AG10803 (cell line): ENCODE data around the gene XIRP2.

Experiments used
- DNase-seq: peaks from one replicate; pipeline ENCODE4 v3.0.0; 2010; ENCODE audit warnings: low read depth
- H3K4me3 ChIP-seq: 2 replicates; pipeline ENCODE4 v1.5.1; 2011; ENCODE audit warnings: mild to moderate bottlenecking, low read length, control low read depth
- TF ChIP-seq, protein P1 (sequence below): conservative IDR thresholded peaks from 2 replicates; pipeline ENCODE4 v1.5.1; 2011; ENCODE audit warnings: mild to moderate bottlenecking, low read length, control low read depth, inconsistent platforms

The XIRP2 gene

DNA sequence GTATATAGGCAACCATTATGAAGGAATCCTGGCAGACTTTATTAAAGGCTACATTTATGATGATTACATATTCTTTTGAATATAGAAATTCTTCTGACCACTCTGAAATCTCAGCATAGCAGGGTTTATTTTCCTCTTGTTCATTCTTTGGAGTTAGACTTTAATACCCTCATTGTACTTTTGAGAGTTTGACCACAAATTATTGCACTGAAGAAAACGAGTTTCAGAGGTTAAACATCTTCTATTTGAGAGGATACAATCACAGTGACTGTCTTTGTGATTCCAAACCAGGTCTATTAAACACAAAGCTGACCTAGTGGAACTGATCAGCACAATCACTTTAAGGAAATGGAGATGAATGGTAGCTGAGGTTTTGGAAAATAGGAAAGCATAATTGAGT is 71.3 kb downstream of the XIRP2 start:
- TF ChIP-seq, protein P1, sequence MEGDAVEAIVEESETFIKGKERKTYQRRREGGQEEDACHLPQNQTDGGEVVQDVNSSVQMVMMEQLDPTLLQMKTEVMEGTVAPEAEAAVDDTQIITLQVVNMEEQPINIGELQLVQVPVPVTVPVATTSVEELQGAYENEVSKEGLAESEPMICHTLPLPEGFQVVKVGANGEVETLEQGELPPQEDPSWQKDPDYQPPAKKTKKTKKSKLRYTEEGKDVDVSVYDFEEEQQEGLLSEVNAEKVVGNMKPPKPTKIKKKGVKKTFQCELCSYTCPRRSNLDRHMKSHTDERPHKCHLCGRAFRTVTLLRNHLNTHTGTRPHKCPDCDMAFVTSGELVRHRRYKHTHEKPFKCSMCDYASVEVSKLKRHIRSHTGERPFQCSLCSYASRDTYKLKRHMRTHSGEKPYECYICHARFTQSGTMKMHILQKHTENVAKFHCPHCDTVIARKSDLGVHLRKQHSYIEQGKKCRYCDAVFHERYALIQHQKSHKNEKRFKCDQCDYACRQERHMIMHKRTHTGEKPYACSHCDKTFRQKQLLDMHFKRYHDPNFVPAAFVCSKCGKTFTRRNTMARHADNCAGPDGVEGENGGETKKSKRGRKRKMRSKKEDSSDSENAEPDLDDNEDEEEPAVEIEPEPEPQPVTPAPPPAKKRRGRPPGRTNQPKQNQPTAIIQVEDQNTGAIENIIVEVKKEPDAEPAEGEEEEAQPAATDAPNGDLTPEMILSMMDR = no peak
- no peak for DNase-seq
- H3K4me3 ChIP-seq = no peak overlapping the region

DNA sequence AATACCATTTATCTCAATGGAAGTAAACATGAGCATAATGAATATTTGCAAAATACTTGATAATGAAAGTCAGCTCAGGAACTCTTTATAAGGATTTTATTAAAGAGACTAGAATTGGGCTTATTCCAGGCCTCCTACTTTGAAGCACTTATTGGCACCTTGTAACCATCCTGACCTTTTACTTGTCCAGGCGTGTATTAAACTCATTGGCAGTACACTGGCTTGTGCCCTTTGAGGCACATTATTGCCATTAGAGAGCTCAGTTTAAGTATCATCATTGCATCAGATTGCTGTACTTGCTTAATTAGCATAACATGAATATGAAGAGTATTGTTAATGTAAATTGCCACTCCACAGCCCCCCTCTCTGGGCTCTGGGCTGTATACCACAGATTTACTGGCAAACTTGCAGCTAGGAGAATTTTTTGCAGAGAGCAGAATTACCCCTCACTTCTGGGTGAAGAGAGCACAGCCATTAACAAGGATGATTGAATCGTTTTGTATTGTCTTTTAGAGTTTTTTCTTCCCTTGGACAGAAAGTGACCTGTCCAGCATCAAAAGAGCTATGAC is 72.5 kb downstream of the XIRP2 start:
- H3K4me3 ChIP-seq = no peak overlapping the region
- TF ChIP-seq, protein P1 = no peak
- no peak for DNase-seq

DNA sequence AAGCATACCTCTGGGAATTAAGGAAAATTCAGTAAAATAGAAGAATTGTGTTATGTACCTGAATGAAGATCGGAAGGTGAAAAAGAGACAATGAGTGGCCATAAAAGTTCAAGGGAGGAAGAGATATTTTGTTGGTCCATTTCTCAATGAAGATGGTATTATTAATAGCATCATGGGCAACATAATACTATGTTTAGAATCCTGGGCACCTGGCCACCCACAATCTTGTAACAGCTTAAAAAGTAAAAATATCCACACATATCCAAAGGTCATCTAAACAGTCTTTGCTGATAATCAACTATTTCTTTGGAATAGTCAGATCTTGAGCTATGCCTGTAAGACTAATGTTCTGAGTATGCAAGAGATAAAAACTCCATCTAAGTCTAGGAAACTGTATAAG is 73.7 kb downstream of the XIRP2 start:
- DNase-seq = no peak
- TF ChIP-seq, protein P1 = no peak
- H3K4me3 ChIP-seq = no peak overlapping the region

DNA sequence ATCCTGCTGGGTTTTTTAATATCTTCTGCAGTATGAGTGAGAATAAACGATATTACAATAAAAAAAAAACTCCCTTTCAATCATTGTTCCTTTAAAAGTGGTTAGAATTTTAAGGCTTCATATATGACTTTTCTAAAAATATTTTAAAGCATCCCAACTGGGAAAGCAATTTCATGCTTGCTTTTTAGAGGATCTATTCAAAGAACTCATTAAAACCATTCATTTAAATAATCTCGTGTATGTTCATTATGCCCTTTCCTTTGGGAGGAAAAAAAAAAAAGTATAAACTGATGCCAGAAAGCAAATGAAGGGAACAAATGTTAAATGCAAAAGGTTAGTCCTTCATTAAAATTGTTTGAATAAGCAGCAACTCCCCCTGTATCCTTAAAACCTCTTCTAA is 81.2 kb downstream of the XIRP2 start:
- TF ChIP-seq, protein P1 = no peak
- H3K4me3 ChIP-seq = no peak overlapping the region
- DNase-seq = no peak

DNA sequence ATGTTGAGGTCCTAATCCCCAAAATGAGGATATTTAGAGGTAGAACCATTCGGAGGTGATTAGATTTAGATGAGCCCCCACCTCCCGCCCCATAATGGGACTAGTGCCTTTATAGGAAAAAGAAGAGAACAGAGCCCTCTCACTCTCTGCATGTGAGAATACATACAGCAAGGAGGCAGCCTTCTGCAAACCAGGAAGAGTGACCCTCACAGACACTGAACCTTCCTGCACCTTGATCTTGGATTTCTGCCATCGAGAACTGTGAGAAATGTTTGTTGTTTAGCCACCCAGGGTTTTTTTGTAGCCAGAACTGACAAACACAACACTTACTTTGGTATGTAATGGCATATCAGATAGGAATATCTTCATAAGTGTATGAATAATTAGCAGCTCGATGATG is 83.7 kb downstream of the XIRP2 start:
- no peak overlapping the region for H3K4me3 ChIP-seq
- TF ChIP-seq, protein P1 = no peak
- DNase-seq = no peak

DNA sequence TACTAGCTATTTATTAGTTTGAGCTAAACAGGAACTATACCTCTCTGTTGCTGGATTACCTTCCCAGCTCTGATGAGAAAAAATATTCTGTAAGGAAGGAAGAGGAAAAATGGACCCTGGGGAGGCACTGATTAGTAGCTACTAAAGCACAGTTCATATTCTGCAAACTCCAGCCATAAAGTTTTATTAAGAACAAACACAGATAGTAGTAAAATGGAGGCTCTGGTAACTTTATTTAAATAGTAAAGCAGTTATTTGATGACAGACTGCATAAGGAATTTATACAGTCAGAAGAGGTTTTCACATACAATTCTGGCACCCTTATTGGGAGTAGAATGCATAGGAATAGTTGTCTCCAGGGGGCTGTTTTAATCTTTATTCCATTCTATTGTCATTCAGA is 84.1 kb downstream of the XIRP2 start:
- TF ChIP-seq, protein P1 = no peak
- no peak for DNase-seq
- H3K4me3 ChIP-seq = no peak overlapping the region

DNA sequence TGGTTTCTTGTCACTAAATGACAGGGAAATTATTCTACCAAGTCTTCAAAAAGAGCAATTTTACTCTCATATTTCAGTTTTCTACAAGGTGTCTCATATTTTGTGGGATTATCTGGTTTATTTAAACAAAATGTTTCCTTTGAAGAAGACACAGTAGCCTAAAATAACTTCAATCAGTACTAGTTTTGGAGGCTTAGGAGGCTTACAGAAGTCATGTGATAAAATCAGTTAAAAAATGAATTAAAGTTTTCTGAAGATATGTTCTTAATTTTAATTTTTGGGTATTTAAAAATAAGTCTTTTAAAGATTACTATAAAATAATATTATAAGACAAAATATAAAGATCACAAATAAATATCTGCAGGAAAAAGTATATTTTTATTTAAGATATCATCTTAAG is 95.9 kb downstream of the XIRP2 start:
- no peak for DNase-seq
- TF ChIP-seq, protein P1 = no peak

More for the DNA sequence above, 95.9 kb downstream of the XIRP2 start:
- H3K4me3 ChIP-seq = no peak overlapping the region
